H54 (cell line): ENCODE data around the gene WDR47.

Source experiments
- DNase-seq: peaks from one replicate; pipeline ENCODE4 v3.0.0; 2011; ENCODE audit warnings: low spot score, mixed read lengths; ENCODE audit not compliant: insufficient read length
- FAIRE-seq: peaks from 3 replicates; lab custom pipeline; 2011; peaks lifted over from hg19 to GRCh38; lab: Jason Lieb, UNC
- POLR2A ChIP-seq: IDR thresholded peaks from 2 replicates; pipeline ENCODE4 v1.6.1; 2011; ENCODE audit warnings: low read depth, mild to moderate bottlenecking, low read length

Gene WDR47

GRCh38 chr1:109041621-109042468, at the start of gene WDR47:
WDR47 (minus strand) TSS chr1:109042102; CDS start chr1:109023512, 18,590 bp downstream.
- TF ChIP-seq POLR2A, result peak; percentile 98
- FAIRE-seq (peak; percentile 41), DNase-seq (peak; percentile 97)

GRCh38 chr1:109091078-109091838, 49.4 kb upstream of the WDR47 start:
- peak; percentile 53 for DNase-seq
- no peak for FAIRE-seq
- TF ChIP-seq POLR2A, result no peak

GRCh38 chr1:109090196-109091077, 48.5 kb upstream of the WDR47 start, which contains the start of gene TMEM167B:
TMEM167B (plus strand) TSS chr1:109090764; CDS start chr1:109090873, 109 bp downstream.
- DNase-seq (peak; percentile 66), FAIRE-seq (no peak)
- peak; percentile 64 for TF ChIP-seq POLR2A

GRCh38 chr1:109089242-109090015, 47.5 kb upstream of the WDR47 start:
- TF ChIP-seq POLR2A, result no peak
- FAIRE-seq (no peak), DNase-seq (peak; percentile 34)

- no peak for TF ChIP-seq POLR2A
- DNase-seq, result no peak
- FAIRE-seq, result peak; percentile 55
Observed at GRCh38 chr1:109084563-109085517, 42.9 kb upstream of the WDR47 start.

- DNase-seq (no peak), FAIRE-seq (no peak)
Observed at GRCh38 chr1:109083923-109084322, 42.0 kb upstream of the WDR47 start.

GRCh38 chr1:109083501-109083900, 41.6 kb upstream of the WDR47 start:
- no peak for TF ChIP-seq POLR2A
- DNase-seq, result no peak
- no peak for FAIRE-seq

More at GRCh38 chr1:109083923-109084322, 42.0 kb upstream of the WDR47 start:
- no peak for TF ChIP-seq POLR2A

- DNase-seq (no peak), FAIRE-seq (no peak)
- no peak for TF ChIP-seq POLR2A
Observed at GRCh38 chr1:109080441-109081082, 38.7 kb upstream of the WDR47 start.

GRCh38 chr1:109079240-109079622, 37.3 kb upstream of the WDR47 start:
- no peak for TF ChIP-seq POLR2A
- FAIRE-seq (no peak), DNase-seq (no peak)

- FAIRE-seq, result no peak
- DNase-seq, result no peak
- TF ChIP-seq POLR2A, result no peak
Observed at GRCh38 chr1:109078317-109078716, 36.4 kb upstream of the WDR47 start.
